ENCODE results near the gene SMARCA5.
"Not testable (repeated sequence)": the region's sequence is repeated elsewhere in the genome, so short reads cannot be mapped to it uniquely, and the experiment has no call there.

Gene SMARCA5

GRCh38 chr4:143513314-143514168 lies at the start of gene SMARCA5:
Gene SMARCA5, plus strand, starts transcription at chr4:143513702. Its CDS starts 223 bp downstream, at chr4:143513925.
- DNase-seq (ENCODE audit: low spot score), result peak; percentile 98

- no peak for DNase-seq (ENCODE audit: low spot score)
These were observed 40.0 kb upstream of the SMARCA5 start for GRCh38 chr4:143473334-143474126.

- DNase-seq (ENCODE audit: low spot score), result no peak
These were observed 36.0 kb upstream of the SMARCA5 start for GRCh38 chr4:143477487-143477886.

GRCh38 chr4:143481361-143481760 lies 32.1 kb upstream of the SMARCA5 start:
- DNase-seq (ENCODE audit: low spot score), result no peak

- peak; percentile 57 for DNase-seq (ENCODE audit: low spot score)
These were observed 30.7 kb upstream of the SMARCA5 start for GRCh38 chr4:143482840-143483239.

GRCh38 chr4:143486314-143486713 lies 27.2 kb upstream of the SMARCA5 start:
- no peak for DNase-seq (ENCODE audit: low spot score)

GRCh38 chr4:143488687-143489086 lies 24.8 kb upstream of the SMARCA5 start:
- no peak for DNase-seq (ENCODE audit: low spot score)

- DNase-seq (ENCODE audit: low spot score), result no peak
These were observed 24.4 kb upstream of the SMARCA5 start for GRCh38 chr4:143489106-143489505.

GRCh38 chr4:143498021-143498420 lies 15.5 kb upstream of the SMARCA5 start:
- DNase-seq (ENCODE audit: low spot score), result no peak

- no peak for DNase-seq (ENCODE audit: low spot score)
These were observed 11.3 kb upstream of the SMARCA5 start for GRCh38 chr4:143502231-143502630.

- DNase-seq (ENCODE audit: low spot score), result no peak
These were observed 7.5 kb upstream of the SMARCA5 start for GRCh38 chr4:143506031-143506430.

- DNase-seq (ENCODE audit: low spot score), result no peak
These were observed 1.6 kb upstream of the SMARCA5 start for GRCh38 chr4:143511906-143512305.

- DNase-seq (ENCODE audit: low spot score), result no peak
These were observed 556 bp upstream of the SMARCA5 start for GRCh38 chr4:143512978-143513313.

- no peak for DNase-seq (ENCODE audit: low spot score)
These were observed 630 bp downstream of the SMARCA5 start for GRCh38 chr4:143514169-143514495.

- peak; percentile 65 for DNase-seq (ENCODE audit: low spot score)
These were observed 995 bp downstream of the SMARCA5 start for GRCh38 chr4:143514497-143514896.

- DNase-seq (ENCODE audit: low spot score), result no peak
These were observed 1.4 kb downstream of the SMARCA5 start for GRCh38 chr4:143514901-143515300.

GRCh38 chr4:143515905-143516304 lies 2.4 kb downstream of the SMARCA5 start:
- no peak for DNase-seq (ENCODE audit: low spot score)

- no peak for DNase-seq (ENCODE audit: low spot score)
These were observed 4.3 kb downstream of the SMARCA5 start for GRCh38 chr4:143517764-143518163.

- no peak for DNase-seq (ENCODE audit: low spot score)
These were observed 10.7 kb downstream of the SMARCA5 start for GRCh38 chr4:143524211-143524610.

GRCh38 chr4:143528046-143528445 lies 14.5 kb downstream of the SMARCA5 start:
- not testable (repeated sequence) for DNase-seq (ENCODE audit: low spot score)

GRCh38 chr4:143531380-143531779 lies 17.9 kb downstream of the SMARCA5 start:
- peak; percentile 10 for DNase-seq (ENCODE audit: low spot score)

- DNase-seq (ENCODE audit: low spot score), result no peak
These were observed 18.4 kb downstream of the SMARCA5 start for GRCh38 chr4:143531788-143532491.
